Breast epithelium (tissue), 4 donors: ENCODE results near the gene C2CD4D. TPM values are rescaled to one million over a fixed set of nuclear protein-coding genes. Genes with fewer than 3 reads are reported as not detected.
"Not testable (repeated sequence)": the region's sequence is repeated elsewhere in the genome, so short reads cannot be mapped to it uniquely, and the experiment has no call there.

Experiments
- DNase-seq, 2 donors: peaks; one replicate each; pipeline ENCODE4 v3.0.0-alpha.2; 2019; ENCODE audit warnings: low spot score in 2 of 2
- H3K27ac ChIP-seq, 2 donors: fragments of 200-600 bp; sonication (generic) in 1 of 2; one replicate each; pipeline ENCODE4 v1.5.1; 2016 to 2019; ENCODE audit warnings: mild to moderate bottlenecking in 1 of 2
- H3K27me3 ChIP-seq, 2 donors: fragments of 200-600 bp; sonication (generic) in 1 of 2; one replicate each; pipeline versions ENCODE4 v1.5.1 to v1.6.0; 2017 to 2019; ENCODE audit warnings: control low read depth in 1 of 2, mild to moderate bottlenecking in 1 of 2
- H3K36me3 ChIP-seq: fragments of 200-600 bp; one replicate; pipeline ENCODE4 v1.5.1; 2019
- H3K4me1 ChIP-seq, 2 donors: fragments of 200-600 bp; sonication (generic); one replicate each; pipeline ENCODE4 v1.5.1; 2016 to 2019; ENCODE audit warnings: control low read depth in 1 of 2
- H3K4me3 ChIP-seq, 3 donors: fragments of 200-600 bp; sonication (generic); 1 replicate in 2 of 3; 2 replicates in 1 of 3; pipeline ENCODE4 v1.5.1; 2016 to 2019; ENCODE audit warnings: mild to moderate bottlenecking in 3 of 3, moderate library complexity in 2 of 3
- H3K9me3 ChIP-seq, 2 donors: fragments of 200-600 bp; sonication (generic) in 1 of 2; one replicate each; pipeline ENCODE4 v1.5.1; 2016 to 2019; ENCODE audit warnings: control low read depth in 1 of 2
- POLR2A ChIP-seq: fragments of 450-650 bp; IDR thresholded peaks from one replicate; pipeline ENCODE4 v1.6.1; 2016; ENCODE audit warnings: antibody characterized with exemption, mild to moderate bottlenecking, moderate library complexity
- POLR2AphosphoS5 ChIP-seq, 3 donors: sonication (generic); formaldehyde crosslinking; IDR thresholded peaks; one replicate each; pipeline ENCODE4 v1.6.1; 2017; ENCODE audit warnings: antibody characterized with exemption in 3 of 3
- intact Hi-C: fragments of 100-400 bp; cut with DNase I; formaldehyde crosslinking; loops from one replicate; pipeline ENCODE4 v1.15.1; 2023; ENCODE audit warnings: low total_unique reads
- total RNA-seq, 3 donors: library from RNA; depleted of rRNA; stranded (reverse); fragments of >200 nt; gene quantifications; one replicate each; pipeline ENCODE4 v1.1.0, GENCODE V29; 2016
- TF ChIP-seq, protein P1 (sequence below), 3 donors: fragments of 450-650 bp; IDR thresholded peaks; one replicate each; pipeline ENCODE4 v1.5.1; 2016 to 2017; ENCODE audit warnings: antibody characterized with exemption in 3 of 3, mild to moderate bottlenecking in 3 of 3, moderate library complexity in 3 of 3

C2CD4D gene
- total RNA-seq, 3 donors from 2014 or later = 0.32 to 0.73 TPM; not detected in 1

DNA sequence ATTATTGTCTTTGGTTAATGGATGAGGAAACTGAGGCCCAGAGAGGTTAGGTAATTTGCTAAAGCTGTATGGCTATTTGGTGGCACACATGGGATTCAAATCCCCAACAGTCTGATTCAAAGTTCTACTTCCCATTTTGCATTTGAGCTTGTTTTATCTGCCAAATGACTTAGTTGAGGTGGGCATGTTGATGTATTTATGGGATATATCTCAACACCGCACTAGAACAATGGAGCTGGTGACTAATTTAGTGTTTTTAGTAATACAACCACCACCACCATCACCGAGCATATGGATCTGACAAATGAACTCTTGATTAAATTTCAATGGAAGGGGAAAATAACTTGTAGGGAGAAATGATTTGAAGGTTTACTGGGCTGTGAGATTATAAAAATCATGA lies 42.8 kb upstream of the C2CD4D start:
- intact Hi-C loops = no loop called here
- no peak overlapping the region for H3K27ac ChIP-seq
- H3K27me3 ChIP-seq = no peaks in the 10 kb centered on the region
- TF ChIP-seq, protein P1, sequence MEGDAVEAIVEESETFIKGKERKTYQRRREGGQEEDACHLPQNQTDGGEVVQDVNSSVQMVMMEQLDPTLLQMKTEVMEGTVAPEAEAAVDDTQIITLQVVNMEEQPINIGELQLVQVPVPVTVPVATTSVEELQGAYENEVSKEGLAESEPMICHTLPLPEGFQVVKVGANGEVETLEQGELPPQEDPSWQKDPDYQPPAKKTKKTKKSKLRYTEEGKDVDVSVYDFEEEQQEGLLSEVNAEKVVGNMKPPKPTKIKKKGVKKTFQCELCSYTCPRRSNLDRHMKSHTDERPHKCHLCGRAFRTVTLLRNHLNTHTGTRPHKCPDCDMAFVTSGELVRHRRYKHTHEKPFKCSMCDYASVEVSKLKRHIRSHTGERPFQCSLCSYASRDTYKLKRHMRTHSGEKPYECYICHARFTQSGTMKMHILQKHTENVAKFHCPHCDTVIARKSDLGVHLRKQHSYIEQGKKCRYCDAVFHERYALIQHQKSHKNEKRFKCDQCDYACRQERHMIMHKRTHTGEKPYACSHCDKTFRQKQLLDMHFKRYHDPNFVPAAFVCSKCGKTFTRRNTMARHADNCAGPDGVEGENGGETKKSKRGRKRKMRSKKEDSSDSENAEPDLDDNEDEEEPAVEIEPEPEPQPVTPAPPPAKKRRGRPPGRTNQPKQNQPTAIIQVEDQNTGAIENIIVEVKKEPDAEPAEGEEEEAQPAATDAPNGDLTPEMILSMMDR (IDR thresholded peaks at IDR 0.05) = no peak
- TF ChIP-seq POLR2AphosphoS5 (IDR thresholded peaks at IDR 0.05) = no peak
- TF ChIP-seq POLR2A = no peak
- H3K36me3 ChIP-seq = no peaks in the 10 kb centered on the region
- H3K4me1 ChIP-seq = no peaks in the 10 kb centered on the region
- no peak for DNase-seq
- H3K4me3 ChIP-seq = no peak overlapping the region
- no peaks in the 10 kb centered on the region for H3K9me3 ChIP-seq

DNA sequence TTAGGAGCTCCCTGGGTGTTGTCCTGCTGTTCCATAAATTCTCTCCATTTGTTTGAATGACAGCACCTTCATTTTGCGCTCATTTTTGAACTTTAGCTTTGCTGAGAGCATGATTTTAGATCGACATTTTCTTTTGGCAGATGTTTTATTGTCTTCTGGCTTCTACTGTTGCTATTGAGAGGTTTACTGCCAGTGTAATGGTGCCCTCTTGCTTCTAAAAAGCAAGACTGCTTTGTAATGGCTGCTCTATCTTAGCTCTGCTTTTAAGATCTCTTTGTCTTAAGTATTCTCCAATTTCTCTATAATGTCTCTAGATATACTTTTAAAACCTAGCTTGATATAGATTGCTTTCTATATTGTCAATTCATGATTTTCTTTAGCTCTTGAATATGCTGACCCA lies 41.9 kb upstream of the C2CD4D start:
- H3K4me3 ChIP-seq = no peak overlapping the region
- H3K9me3 ChIP-seq = no peaks in the 10 kb centered on the region
- H3K27me3 ChIP-seq = no peaks in the 10 kb centered on the region
- TF ChIP-seq, protein P1 (IDR thresholded peaks at IDR 0.05) = peak in 1 of 3 donors; percentile 28
- no peak for TF ChIP-seq POLR2A
- H3K36me3 ChIP-seq = no peaks in the 10 kb centered on the region
- intact Hi-C loops = no loop called here
- no peaks in the 10 kb centered on the region for H3K4me1 ChIP-seq
- DNase-seq = no peak
- no peak overlapping the region for H3K27ac ChIP-seq

DNA sequence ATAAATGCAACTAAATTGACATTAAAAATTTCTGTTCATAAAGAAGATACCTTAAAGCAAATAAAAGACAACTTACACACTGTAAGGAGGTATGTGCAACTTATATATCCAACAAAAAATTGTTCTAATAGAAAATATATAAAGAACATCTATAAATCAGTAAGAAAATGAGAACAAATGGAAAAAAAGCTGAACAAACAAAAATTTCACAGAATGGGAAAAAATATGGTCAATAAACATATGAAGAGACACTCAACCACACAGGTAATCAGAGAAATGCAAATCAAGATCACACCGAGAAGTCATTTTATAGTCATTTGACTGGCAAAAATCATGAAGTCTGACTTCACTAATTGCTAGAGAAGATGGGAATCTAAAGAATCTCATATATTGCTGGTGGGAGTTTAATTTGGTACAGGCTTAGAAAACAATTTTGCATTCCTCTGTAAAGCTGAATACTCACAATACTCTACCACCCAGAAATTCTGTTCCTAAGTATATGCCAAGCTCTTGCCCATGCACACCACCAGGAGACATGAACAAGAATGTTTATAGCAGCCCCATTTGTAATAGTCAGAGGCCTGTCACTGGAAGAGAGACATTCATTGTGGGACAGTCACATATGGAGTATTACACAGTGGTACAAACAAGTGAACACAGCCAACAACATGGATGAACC lies 35.9 kb upstream of the C2CD4D start:
- TF ChIP-seq, protein P1 (IDR thresholded peaks at IDR 0.05) = no peak
- TF ChIP-seq POLR2A (no peak), POLR2AphosphoS5 (IDR thresholded peaks at IDR 0.05) (no peak)
- H3K4me3 ChIP-seq = no peak overlapping the region
- DNase-seq = no peak
- H3K4me1 ChIP-seq = no peaks in the 10 kb centered on the region
- no peak overlapping the region for H3K27ac ChIP-seq
- no peaks in the 10 kb centered on the region for H3K9me3 ChIP-seq
- H3K36me3 ChIP-seq = no peaks in the 10 kb centered on the region
- intact Hi-C loops = no loop called here
- no peaks in the 10 kb centered on the region for H3K27me3 ChIP-seq

DNA sequence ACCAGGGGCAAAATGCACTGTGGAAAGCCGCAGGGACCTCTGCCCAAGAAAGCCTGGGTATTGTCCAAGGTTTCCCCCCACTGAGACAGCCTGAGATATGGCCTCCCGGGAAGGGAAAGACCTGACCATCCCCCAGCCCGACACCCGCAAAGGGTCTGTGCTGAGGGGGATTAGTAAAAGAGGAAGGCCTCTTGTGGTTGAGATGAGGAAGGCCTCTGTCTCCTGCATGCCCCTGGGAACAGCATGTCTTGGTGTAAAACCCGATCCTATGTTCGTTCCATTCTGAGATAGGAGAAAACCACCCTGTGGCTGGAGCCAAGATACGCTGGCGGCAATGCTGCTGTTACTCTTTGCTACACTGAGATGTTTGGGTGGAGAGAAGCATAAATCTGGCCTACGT lies 33.2 kb upstream of the C2CD4D start:
- H3K27me3 ChIP-seq, H3K4me3 ChIP-seq, DNase-seq, H3K9me3 ChIP-seq, H3K4me1 ChIP-seq, intact Hi-C loops, H3K36me3 ChIP-seq: not testable (repeated sequence)
- peak overlapping the region; percentile 83 to 87 for H3K27ac ChIP-seq

DNA sequence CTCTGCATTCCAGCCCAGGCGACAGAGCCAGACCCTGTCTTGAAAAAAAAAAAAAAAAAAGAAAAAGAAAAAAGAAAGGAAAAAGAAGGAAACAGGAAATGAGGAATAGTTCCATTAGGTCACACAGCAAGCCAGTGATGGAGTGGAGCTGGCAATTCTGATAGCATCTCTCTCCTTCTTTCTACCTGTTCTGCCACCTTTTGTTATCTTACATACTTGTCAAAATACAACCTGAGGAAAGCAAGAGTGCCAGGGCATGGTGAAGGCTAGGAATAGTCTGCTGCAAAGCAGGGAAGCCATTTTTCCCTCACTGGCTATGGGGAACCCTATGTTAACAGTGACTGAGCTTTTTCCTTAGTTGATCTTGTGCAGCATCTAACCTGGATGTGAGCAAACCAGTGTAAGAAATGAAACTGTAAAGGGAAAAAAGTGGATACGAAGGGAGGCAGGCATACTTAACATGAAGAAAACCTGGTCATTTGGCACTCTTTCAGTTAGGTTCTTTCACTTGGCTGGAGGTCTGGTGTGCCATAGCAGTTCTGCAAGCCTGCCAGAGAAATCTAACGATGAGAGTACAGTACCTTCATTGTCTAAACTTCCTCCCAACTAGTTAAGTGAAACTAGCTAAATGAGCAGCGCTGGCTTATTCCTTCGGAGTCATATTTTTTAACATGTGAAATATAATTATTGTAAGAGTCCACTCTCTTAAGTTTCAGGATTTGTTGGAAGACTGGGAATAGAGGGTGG lies 31.8 kb upstream of the C2CD4D start:
- Histone ChIP-seq H3K27me3 (no peaks in the 10 kb centered on the region), H3K36me3 (no peaks in the 10 kb centered on the region), H3K4me1 (no peaks in the 10 kb centered on the region), H3K27ac (peak overlapping the region; percentile 83 to 87), H3K4me3 (peak overlapping the region in 2 of 3 donors; percentile 13 to 21), H3K9me3 (no peaks in the 10 kb centered on the region)
- peak in 1 of 2 donors; percentile 35 for DNase-seq
- intact Hi-C loops = no loop called here
- TF ChIP-seq, protein P1 (IDR thresholded peaks at IDR 0.05) = no peak
- TF ChIP-seq POLR2AphosphoS5 (IDR thresholded peaks at IDR 0.05) (no peak), POLR2A (no peak)
